HG03135 (cell line): ENCODE measurements around the gene SIX1.

Experiments used
- ATAC-seq: cut with Tn5 transposase; IDR thresholded peaks from one replicate; pipeline ENCODE4 v1.9.1; 2021; ENCODE audit warnings: mild to moderate bottlenecking, moderate library complexity; ENCODE audit not compliant: unreplicated experiment

SIX1 gene

DNA sequence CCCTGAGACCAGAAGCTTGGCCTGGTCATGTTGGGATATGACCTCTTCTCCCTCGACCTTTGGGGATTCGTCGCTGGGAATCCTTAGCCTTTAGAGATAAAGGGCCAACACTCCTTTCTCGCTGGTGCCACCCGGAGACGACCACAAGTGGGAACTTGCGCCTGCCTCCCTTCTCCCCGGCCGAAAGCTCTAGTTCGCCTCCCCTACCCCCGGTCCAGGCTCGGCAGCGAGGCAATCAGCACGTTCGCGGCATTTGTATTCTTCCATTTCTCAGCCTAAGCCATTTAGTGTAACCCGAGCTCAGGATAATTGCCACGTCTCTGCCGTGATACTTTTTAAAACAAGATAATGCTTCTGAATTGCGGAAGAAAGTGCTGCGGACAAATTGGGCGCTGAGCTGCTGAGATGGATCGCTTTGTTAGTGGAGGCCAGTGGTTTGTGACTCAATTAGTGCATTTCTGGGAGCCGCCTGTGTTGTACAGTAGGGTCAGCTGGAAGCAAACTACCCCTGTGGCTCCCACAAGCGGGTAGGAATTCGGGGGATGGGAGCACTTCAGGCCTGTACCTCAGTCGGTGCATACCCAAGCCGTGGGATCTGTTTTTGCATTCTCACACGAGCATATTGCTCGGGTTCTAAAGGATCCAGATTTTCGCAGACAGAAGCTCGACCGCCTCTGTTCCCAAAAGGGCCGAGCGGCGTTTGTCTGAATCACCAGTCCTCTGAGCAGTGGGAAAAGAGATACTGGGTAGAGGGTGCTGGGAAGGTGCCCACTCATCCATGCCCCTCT, 6.8 kb upstream of the SIX1 start:
- no peak for ATAC-seq

DNA sequence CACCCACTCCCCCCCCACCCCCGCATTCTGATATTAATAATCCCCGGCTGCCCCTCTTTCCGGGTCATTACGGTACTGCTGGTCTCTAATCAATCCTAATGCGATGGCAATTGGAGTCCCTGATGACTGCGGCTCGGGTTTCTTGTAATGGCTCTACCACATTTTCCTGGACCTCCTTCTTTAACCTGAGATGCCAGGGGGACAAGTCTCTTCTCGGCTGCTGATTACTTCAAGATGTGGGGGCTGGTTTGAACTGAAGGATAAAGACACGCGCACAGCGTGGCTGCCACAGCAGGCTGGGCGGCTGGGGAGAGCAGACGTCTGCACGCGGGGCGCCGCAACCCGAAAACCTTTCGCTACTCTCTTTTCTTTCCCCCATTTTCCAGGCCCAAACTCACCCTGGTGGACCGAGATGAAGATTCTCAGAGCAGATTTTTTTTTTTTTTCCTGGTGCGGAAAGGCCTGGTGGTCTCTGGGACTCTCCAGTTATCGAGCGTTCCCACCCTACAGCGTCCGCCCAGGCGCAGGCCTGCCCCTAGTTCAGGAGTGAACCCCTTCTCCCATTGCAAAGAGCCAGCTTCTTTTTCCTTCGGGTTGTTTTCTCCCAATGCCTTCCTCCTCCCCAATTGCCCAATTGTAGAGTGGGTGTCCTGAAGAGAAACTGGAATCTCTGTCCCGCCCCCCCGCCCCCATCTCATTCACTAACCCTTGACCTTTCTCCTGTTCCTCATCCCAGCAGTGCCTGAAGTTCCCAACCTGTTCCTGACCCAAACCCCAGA, 6.0 kb upstream of the SIX1 start:
- ATAC-seq: no peak

DNA sequence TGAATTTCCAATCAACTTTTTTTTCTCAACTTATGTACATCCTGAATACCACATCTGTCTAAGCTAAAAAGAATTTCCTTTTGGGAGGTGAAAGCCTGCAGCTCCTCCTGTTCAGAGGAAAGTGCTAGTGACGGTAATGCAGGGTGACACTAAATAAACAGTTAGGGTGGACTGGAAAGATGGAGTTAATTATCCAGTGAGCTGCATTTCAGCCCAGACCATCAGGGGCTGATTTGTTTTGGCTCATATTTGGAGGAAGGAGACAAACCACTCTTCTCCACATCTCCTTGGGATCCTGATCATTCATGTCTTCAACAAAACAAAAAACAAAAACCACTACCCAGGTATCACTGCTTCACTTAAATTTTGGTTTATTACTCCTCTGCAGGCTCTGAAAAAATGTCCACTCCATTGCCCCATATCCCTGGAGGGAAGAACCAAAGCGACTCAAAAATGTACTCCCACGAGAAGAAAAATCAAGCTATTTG, 5.1 kb upstream of the SIX1 start:
- no peak for ATAC-seq

DNA sequence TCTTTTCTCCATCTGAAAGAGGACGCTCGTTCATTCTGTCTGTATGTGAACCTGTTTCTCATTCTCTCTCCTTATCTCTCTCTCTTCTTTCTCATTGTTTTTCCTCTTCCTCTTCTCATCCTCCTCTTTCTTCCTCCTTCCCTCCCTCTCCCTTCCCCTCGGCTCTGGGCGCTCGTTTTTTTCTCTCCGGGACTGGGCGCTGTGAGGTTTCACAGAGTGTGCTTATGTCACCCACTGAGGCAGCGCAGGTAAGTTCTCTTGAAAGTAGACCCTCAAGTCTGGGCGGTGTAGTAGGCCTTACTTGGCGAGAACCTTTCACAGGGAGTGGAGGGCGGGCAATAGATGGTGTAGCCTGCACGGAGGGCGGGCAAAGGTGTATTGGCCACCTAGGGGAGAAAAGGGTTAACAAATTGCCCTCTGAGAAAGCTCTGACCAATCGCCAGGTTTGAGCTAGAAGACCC, 4.5 kb upstream of the SIX1 start:
- no peak for ATAC-seq

GRCh38 chr14:60652674-60653651, 3.7 kb upstream of the SIX1 start:
- no peak for ATAC-seq

DNA sequence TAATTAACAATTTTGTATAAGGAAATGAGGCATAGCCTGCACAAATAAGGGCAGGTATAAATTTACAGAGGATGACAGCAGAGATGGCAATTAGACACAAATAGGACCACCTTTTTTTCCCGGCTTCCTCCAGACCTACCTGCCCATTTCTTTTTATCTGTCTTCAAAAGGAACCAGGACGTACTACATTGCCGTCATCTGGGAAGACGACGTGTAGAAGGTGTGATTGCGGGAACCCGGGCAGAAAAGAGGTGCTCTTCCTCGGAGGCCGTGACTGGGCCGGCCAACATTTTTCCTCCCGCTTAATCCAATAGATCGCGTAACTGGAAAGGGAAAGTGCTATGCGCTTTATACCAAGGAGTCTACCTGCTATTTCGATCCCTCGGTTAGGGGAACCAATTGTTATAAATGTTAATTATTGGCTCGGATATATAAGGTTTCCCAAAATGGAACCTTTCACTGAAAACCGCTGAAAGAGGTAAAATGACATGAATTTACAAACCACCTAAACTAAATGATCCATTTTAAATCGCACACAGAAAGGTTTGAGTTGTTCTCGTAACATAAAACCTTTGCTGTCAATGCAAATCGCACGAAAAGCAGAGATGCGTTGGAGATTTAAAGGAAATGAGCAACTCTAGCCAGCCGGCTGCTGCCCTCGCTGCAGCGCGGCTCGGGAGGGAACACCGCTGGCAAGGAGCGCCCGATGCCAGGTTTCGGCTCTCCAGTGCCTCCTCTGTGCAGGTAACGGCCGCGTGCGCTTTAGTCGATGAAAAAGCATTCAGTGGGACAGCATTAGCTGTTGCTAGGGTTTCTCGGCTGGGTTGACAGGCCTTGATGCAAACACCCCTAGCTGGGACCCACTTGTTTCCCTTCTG, 2.8 kb upstream of the SIX1 start:
- no peak for ATAC-seq

DNA sequence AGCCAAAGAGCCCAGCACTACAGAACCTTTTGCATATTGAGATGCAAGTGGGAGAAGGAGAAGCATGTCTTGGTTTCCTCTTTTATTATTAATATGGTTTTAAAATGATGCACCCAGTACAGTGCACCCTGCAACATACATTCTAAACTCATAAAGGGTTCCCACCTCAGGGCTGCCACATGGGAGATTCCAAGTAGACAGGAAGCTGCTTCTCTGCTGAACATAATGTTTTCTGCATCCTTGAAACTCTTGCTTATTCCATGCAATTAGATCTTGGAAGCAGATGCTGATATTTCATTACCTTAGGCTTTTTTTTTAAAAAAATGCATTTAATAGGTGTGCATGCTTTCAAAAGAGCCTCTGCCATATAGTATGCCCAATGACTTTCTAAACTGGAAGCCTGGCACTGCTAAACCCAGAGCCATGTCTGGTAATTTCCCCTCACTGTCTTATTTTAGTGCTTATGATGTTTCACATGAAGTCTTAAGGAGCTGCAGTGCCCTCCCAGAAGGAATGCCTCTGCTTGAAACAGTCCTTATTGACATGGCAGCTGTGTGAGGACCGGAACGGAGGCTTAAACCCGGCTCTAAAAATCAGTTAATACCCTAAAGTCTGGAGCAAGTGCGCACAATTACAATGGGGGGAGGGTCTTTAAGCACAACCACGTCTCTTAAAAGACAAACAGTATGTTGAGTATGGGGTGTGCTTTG, 2.0 kb upstream of the SIX1 start:
- no peak for ATAC-seq

GRCh38 chr14:60650373-60650961, 1.2 kb upstream of the SIX1 start:
- ATAC-seq: no peak

GRCh38 chr14:60649875-60650372, 647 bp upstream of the SIX1 start:
- ATAC-seq: no peak

DNA sequence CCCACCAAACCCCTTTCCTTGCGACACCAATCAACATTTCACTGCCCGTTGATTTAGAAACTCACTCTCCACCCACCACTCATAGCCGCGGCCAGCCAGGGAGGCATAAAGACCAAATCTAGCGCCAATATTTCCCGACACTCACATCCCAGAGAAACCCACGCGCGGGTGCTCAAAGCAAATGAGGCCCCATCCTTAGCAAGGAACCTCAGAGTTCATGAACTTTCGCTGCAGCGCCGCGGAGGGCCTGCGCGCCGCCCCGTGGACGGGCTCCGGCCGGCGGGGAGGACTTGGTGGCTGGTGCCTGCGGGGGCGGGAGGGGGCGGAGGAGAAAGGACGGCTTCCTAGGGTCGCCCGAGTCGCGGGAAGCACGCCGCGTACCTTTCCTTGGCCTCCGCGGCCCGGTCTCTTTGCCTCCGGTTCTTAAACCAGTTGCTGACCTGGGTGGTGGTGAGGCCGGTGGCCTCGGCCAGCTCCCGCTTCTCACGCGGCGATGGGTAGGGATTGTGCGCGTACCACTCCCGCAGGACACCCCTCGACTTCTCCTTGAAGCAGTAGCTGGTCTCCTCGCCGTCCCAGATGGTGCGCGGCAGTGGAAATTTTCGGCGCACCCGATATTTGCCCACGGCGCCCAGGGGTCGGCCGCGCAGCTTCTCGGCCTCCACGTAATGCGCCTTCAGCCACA, 886 bp downstream of the SIX1 start:
- ATAC-seq: no peak

DNA sequence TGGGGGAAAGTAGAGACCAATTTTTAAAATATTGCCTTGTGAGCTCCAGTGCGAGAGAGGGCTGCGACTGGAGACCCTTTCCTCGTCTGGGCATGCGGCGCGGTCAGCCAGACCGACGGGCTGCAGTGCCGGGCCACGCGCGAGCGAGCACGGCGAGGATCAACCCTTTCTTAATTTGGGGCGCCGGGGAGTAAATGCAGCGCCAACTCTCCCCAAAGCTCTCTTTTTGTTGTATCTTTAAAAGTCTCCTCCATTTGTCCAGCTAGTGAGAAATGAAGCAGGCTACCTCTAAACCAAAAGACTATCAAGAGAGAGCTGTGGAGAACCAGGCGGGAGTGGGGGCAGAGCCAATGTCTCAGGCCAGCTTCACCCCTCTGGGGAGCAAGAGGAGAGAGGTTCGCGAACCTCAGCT, 1.4 kb downstream of the SIX1 start:
- no peak for ATAC-seq

GRCh38 chr14:60647081-60647836, 2.0 kb downstream of the SIX1 start:
- no peak for ATAC-seq

DNA sequence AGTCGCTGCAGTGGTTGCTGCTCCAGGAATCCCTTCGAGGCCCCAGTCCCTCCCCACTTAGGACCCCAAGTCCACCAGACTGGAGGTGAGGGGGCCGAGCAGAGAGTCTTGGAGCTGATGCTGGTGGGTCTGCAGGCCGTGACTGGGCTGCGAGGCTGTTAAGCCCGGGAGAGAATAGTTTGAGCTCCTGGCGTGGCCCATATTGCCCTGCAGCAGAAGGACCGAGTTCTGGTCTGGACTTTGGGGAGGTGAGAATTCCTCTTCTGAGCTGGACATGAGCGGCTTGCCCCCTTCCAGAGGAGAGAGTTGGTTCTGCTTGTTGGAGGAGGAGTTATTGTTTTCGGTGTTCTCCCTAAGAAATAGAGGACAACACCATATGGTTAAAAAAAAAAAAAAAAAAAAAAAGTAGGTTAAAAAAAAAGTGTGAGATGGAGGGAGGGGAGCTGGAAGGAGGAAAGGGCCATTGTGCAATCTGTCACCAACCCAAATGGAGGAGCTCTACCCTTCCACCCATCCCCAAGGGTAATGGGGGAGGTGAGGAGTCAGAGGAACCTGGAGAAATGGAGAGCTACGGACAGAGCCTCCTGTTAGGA, 3.0 kb downstream of the SIX1 start:
- ATAC-seq: no peak

DNA sequence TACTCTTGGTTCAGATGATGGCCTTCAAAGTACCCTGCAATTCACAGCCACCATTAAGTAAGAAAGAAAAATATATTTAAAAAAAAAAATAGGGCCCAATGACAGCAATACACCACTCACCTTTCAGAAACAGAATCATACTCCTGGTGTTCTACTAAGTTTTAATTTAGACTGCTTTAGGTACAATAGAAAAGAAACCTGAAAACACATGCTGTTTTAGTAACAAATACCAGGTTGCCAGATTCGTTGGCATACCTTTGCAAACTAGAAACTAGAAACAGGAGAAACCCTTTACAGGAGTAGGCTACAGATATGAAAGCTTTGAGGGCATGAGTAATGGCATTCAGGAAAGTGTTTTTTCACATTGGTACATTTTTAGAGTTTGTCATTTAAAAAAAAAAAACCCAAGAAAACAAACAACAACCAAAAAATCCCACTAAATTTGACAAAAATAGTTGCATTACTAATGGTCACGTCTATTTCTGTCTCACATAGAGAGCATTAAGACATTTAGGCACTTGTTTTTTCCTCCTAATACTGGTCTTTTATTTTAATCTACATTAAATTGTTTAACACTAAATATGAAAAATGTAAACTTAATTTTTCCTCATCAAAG, 4.0 kb downstream of the SIX1 start:
- ATAC-seq: no peak

- no peak for ATAC-seq
Observed at GRCh38 chr14:60644666-60645065, 4.6 kb downstream of the SIX1 start.

- no peak for ATAC-seq
Observed at GRCh38 chr14:60643463-60644314, 5.6 kb downstream of the SIX1 start.
